KMS-11 (cell line): ENCODE data around the gene YY2.

Experiments
- H2AFZ ChIP-seq: fragments of 200-600 bp; sonication (generic); 2 replicates; pipeline ENCODE4 v1.6.1; 2016; ENCODE audit warnings: antibody characterized with exemption, mixed run types, low read depth
- H3K27ac ChIP-seq: fragments of 200-600 bp; sonication (generic); 2 replicates; pipeline ENCODE4 v1.6.1; 2016; ENCODE audit warnings: mild to moderate bottlenecking, mixed run types
- H3K27me3 ChIP-seq: fragments of 200-600 bp; sonication (generic); 2 replicates; pipeline ENCODE4 v1.6.1; 2017; ENCODE audit warnings: mild to moderate bottlenecking, low read depth, mixed run types, moderate library complexity; ENCODE audit not compliant: insufficient read depth
- H3K36me3 ChIP-seq: fragments of 200-600 bp; sonication (generic); 2 replicates; pipeline ENCODE4 v1.6.1; 2017; ENCODE audit warnings: mild to moderate bottlenecking, mixed run types; ENCODE audit not compliant: insufficient read depth
- H3K4me1 ChIP-seq: fragments of 200-600 bp; sonication (generic); 2 replicates; pipeline ENCODE4 v1.6.1; 2016; ENCODE audit warnings: mild to moderate bottlenecking, low read depth, mixed run types; ENCODE audit not compliant: poor library complexity, severe bottlenecking
- H3K4me2 ChIP-seq: fragments of 200-600 bp; sonication (generic); 2 replicates; pipeline ENCODE4 v1.7.0; 2016; ENCODE audit warnings: mild to moderate bottlenecking, mixed run types
- H3K4me3 ChIP-seq: fragments of 200-600 bp; sonication (generic); IDR thresholded peaks from 2 replicates; pipeline ENCODE4 v1.6.1; 2017; ENCODE audit warnings: low read depth, low read length, mixed read lengths; ENCODE audit not compliant: insufficient read depth
- H3K79me2 ChIP-seq: fragments of 200-600 bp; sonication (generic); 2 replicates; pipeline ENCODE4 v1.6.1; 2016; ENCODE audit warnings: low read depth, mixed run types; ENCODE audit not compliant: insufficient read depth
- H3K9ac ChIP-seq: fragments of 200-600 bp; sonication (generic); 2 replicates; pipeline ENCODE4 v1.6.1; 2016; ENCODE audit warnings: mild to moderate bottlenecking, mixed run types
- H4K20me1 ChIP-seq: fragments of 200-600 bp; sonication (generic); 2 replicates; pipeline ENCODE4 v1.6.1; 2016; ENCODE audit warnings: mild to moderate bottlenecking, mixed run types; ENCODE audit not compliant: insufficient read depth
- TF ChIP-seq, protein P1 (sequence below): fragments of 200-600 bp; sonication (generic); conservative IDR thresholded peaks from 2 replicates; pipeline ENCODE4 v1.6.1; 2017; ENCODE audit warnings: low read depth, mild to moderate bottlenecking, antibody characterized with exemption, low read length, moderate library complexity, mixed read lengths

YY2 gene

GRCh38 chrX:21885568-21885967 lies 29.8 kb downstream of the YY2 start:
- Histone ChIP-seq H3K4me1 (no peaks in the 10 kb centered on the region), H3K9ac (no peak overlapping the region), H2AFZ (no peak overlapping the region), H3K4me2 (no peak overlapping the region), H3K36me3 (no peaks in the 10 kb centered on the region), H3K27me3 (no peaks in the 10 kb centered on the region), H4K20me1 (no peaks in the 10 kb centered on the region), H3K79me2 (no peaks in the 10 kb centered on the region), H3K4me3 (no peak overlapping the region), H3K27ac (no peak overlapping the region)
- TF ChIP-seq, protein P1, sequence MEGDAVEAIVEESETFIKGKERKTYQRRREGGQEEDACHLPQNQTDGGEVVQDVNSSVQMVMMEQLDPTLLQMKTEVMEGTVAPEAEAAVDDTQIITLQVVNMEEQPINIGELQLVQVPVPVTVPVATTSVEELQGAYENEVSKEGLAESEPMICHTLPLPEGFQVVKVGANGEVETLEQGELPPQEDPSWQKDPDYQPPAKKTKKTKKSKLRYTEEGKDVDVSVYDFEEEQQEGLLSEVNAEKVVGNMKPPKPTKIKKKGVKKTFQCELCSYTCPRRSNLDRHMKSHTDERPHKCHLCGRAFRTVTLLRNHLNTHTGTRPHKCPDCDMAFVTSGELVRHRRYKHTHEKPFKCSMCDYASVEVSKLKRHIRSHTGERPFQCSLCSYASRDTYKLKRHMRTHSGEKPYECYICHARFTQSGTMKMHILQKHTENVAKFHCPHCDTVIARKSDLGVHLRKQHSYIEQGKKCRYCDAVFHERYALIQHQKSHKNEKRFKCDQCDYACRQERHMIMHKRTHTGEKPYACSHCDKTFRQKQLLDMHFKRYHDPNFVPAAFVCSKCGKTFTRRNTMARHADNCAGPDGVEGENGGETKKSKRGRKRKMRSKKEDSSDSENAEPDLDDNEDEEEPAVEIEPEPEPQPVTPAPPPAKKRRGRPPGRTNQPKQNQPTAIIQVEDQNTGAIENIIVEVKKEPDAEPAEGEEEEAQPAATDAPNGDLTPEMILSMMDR: no peak

- no peak overlapping the region for H3K9ac ChIP-seq
- H2AFZ ChIP-seq: no peak overlapping the region
- H4K20me1 ChIP-seq: no peaks in the 10 kb centered on the region
- no peak overlapping the region for H3K4me3 ChIP-seq
- H3K36me3 ChIP-seq: no peaks in the 10 kb centered on the region
- H3K27ac ChIP-seq: no peak overlapping the region
- no peaks in the 10 kb centered on the region for H3K79me2 ChIP-seq
- no peaks in the 10 kb centered on the region for H3K27me3 ChIP-seq
- TF ChIP-seq, protein P1: no peak
- no peak overlapping the region for H3K4me2 ChIP-seq
- no peaks in the 10 kb centered on the region for H3K4me1 ChIP-seq
Measured at GRCh38 chrX:21905313-21905712, 49.5 kb downstream of the YY2 start.

GRCh38 chrX:21905953-21906352 lies 50.2 kb downstream of the YY2 start:
- H2AFZ ChIP-seq: no peak overlapping the region
- no peaks in the 10 kb centered on the region for H3K4me1 ChIP-seq
- TF ChIP-seq, protein P1: no peak
- no peak overlapping the region for H3K27ac ChIP-seq
- no peak overlapping the region for H3K9ac ChIP-seq
- no peaks in the 10 kb centered on the region for H4K20me1 ChIP-seq
- no peaks in the 10 kb centered on the region for H3K79me2 ChIP-seq
- H3K4me3 ChIP-seq: no peak overlapping the region
- no peak overlapping the region for H3K4me2 ChIP-seq
- H3K27me3 ChIP-seq: no peaks in the 10 kb centered on the region
- H3K36me3 ChIP-seq: no peaks in the 10 kb centered on the region

DNA sequence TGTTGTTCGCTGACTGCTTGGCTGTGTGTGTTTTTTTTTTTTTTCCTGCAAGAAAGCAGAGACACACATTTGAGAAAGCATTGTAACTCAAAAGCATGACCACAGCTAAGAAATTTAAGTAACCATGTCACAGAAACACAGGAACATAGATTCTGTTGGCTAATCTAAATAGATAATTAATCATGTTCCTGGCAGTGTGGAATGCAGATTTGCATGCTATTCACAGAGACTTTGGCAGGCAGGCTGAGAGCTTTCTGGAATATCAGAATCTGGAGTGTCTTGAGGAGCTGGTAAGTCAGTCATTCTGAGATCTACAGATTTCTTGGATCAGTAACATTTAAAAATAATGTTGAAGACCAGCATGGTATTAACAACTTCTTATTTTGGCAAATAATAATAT lies 51.5 kb downstream of the YY2 start:
- H3K4me2 ChIP-seq: no peak overlapping the region
- H3K4me3 ChIP-seq: no peak overlapping the region
- TF ChIP-seq, protein P1: no peak
- H2AFZ ChIP-seq: no peak overlapping the region
- H3K36me3 ChIP-seq: no peaks in the 10 kb centered on the region
- H3K4me1 ChIP-seq: no peaks in the 10 kb centered on the region
- no peaks in the 10 kb centered on the region for H3K79me2 ChIP-seq
- H3K27ac ChIP-seq: no peak overlapping the region
- H3K9ac ChIP-seq: no peak overlapping the region
- H4K20me1 ChIP-seq: no peaks in the 10 kb centered on the region
- no peaks in the 10 kb centered on the region for H3K27me3 ChIP-seq
